ENCODE measurements around the gene SSUH2.
"Not testable (repeated sequence)": the region's sequence is repeated elsewhere in the genome, so short reads cannot be mapped to it uniquely, and the experiment has no call there.

The SSUH2 gene

DNA sequence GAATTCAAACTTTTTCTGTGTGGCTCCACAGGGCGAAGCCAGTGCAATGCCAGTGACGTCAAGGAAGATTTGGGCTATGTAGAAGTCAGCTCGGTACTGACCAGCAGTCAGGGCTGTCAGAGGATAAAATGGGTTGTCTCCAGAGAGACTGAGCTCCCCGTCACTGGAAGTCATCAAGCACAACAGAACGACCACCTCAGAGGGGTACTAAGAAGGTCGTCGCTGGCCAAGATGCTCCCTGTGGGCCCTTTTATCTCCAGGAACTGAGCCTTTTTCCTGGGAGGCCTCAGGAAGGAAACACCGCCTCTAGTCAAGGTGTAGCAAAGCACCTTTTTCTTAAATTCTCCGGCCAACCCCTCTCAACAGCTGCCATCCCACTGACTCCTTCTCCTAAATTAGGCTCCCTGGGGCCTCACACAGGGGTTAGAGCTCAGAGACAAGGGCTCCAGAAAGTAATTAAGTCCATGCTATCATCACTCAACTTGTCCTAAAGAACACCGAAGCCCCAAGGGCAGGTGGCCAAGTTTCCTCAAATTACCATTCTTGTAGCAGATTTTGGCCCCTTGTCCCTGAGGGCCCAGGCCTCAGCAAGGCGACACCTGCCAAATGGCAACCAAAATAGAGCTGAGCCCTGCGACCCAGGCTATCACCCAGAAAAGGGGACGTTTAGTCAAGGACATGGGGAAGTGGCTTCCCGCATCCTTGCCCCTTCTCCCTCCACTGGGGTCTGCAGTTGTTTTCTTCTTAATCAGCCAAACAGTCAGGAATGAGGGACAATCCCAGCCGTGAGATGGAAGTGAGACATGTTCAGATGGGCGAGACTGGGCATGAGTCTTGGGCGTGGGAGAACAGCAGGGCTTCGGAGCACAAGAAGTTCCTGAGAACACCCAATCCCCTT is 48.0 kb downstream of the SSUH2 start:
- in situ Hi-C loops (cut with MboI; ENCODE audit: low pct_unique_long_range_greater_than_20kb, low sequenced_read_pairs): no loop called here

DNA sequence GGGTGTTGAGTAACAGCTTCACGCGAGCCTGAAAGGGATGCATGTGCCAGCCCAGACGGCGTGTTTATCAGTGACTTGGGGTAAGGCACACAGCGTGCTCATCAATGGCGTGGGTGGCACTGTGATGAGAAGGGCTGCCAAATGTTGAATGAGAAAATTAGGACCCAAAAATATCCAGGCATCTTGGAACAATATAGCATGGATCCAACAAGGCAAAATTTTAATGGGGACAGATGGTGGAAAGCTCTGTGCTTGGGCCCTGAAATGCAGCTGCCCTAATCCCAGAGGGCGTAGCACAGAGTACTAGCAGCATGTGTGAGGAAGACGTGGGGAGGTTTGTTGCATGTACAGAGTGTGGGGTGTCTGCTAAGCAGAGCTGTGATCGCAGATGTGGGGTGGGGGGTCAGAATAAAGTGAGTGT is 48.9 kb downstream of the SSUH2 start:
- in situ Hi-C loops (cut with MboI; ENCODE audit: low pct_unique_long_range_greater_than_20kb, low sequenced_read_pairs): no loop called here
- no peak for DNase-seq

More for the DNA sequence above, 48.0 kb downstream of the SSUH2 start:
- no peak for DNase-seq

DNA sequence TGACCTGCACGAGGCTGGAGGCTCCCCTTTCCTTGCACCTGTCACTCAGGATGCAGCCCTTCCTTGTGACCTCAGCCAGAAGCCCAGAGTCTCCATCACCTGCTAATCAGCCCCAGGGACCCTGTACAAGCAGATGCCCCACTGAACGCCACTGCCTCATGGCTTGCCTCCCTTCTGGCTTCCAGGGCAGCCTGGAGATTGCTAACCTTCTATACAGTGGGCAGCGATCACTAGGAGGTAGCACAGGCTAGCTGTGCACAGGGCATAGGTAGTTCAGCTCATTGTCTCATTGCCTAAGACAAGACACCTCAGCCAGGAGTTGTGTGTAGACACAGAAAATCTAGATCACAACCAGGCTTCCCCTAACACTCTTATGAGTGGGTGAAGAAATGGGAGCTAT is 49.3 kb downstream of the SSUH2 start:
- in situ Hi-C loops (cut with MboI; ENCODE audit: low pct_unique_long_range_greater_than_20kb, low sequenced_read_pairs): no loop called here
- no peak for DNase-seq

DNA sequence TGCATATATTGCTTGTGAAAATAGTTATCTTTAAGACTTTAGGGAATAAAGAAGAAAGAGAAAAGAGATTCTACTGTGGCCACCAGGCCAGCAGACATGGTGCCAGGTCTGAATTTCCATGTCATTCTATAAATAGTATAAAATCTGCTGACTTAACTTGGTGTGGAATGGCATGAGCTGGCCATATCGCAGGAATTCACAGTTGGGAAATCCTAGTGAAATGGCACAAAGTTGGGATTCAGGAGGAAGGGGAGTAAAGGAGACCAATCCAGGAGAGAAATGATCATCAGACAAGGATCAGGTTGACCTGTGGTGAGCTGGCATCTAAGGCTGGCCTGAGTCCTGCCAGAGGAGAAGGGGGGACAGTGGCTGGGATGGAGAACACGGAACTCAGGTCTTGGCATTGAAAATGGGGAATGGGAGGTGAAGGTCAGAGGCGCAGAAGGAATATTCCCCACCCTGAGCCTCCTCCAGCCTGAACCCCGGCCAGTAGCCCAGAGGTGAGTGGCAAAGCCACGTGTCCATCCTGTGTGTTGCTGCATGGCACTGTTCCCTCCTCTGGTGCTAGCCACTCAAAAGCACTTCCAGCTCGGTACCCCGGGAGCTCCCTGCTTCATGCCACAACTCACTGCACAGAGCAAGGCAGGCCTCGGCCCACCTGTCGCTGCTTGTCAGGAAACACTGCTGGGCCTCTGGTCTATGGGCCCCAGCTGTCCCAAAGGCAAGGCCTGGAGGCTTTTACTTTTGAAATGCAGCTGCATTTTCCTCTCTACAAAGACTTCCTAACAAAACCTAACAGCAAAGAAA is 51.4 kb downstream of the SSUH2 start:
- DNase-seq: no peak
- in situ Hi-C loops (cut with MboI; ENCODE audit: low pct_unique_long_range_greater_than_20kb, low sequenced_read_pairs): no loop called here

DNA sequence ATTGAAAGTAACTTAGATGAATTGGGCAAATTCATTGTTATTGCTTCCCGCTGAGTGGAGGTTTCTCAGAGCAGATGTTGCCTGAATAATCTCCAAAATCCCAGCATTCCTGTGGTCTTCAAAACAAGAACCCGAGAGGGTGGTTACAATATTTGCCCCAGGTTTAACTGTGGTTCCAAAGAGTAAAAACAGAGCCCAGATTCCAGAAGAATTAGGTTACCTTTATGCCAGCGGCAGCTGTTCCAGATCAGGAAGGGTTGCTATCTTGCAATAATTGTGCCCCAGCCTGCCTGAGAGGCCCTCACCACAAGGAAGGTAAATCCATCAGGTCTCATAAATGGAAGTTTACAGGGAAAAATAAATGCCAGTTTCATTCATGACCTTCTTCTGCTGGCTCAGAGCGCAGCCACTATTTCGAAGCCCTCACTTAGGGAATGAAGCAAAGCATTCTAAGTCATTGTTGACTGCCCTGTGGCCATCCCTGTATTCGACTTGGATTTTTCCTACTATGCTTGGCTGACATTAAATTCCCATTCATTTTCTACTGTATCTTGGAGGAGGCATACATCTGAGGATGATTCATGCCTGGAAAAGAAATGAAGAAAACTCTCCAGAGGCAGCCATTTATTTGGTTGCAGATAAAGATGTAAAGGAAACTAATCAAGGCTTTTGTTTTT is 54.6 kb downstream of the SSUH2 start:
- no peak for DNase-seq
- in situ Hi-C loops (cut with MboI; ENCODE audit: low pct_unique_long_range_greater_than_20kb, low sequenced_read_pairs): no loop called here

DNA sequence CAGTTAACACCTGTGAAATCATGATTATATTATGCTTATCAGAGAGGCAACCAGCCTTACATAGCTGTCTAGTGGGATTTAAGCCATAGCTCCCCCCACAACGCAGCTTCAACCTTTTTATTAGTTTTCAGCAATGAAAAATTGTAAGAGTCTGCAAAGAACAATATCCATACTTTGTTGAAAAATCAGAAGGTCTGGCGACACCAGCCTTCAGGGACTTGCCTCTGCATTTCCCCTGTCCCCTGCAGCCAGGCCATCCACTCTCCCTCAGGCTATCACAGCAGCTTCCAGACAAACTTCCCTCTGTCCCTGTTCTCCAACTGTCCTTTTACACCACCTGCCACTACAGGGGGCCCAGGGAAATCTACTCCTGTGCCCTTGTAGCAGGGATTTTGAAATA is 59.9 kb downstream of the SSUH2 start:
- in situ Hi-C loops (cut with MboI; ENCODE audit: low pct_unique_long_range_greater_than_20kb, low sequenced_read_pairs): no loop called here
- no peak for DNase-seq

DNA sequence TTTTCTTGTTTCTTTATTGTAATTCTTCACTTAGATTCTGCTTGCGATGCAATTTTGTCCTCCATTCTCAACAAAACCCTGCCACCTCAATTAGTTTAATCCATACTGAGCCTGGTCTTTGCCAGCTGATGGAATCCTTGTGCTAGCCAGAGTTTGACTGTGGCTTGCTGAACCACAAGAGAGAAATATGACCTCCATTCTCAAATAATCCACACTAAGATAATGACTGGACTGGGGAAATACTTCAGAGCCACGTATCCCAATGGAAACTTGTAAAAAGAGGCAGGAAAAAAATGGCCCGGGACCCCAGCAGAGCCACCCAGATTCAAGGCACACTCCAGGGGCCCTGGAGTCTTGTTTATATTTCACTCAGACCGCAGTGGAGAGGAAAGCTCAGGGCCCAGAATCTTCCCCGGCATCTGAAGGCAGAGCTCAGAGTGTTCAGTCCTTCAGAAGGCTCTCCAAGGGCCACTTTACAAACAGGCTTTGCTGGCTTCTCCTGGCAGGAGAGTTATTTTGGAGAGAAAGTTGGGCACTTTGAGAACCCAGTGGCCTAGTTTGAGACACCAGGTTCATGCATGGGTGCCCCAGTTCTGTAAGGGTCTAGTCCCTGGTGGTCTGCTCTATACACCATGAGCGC is 62.7 kb downstream of the SSUH2 start:
- in situ Hi-C loops (cut with MboI; ENCODE audit: low pct_unique_long_range_greater_than_20kb, low sequenced_read_pairs): no loop called here
- no peak for DNase-seq

DNA sequence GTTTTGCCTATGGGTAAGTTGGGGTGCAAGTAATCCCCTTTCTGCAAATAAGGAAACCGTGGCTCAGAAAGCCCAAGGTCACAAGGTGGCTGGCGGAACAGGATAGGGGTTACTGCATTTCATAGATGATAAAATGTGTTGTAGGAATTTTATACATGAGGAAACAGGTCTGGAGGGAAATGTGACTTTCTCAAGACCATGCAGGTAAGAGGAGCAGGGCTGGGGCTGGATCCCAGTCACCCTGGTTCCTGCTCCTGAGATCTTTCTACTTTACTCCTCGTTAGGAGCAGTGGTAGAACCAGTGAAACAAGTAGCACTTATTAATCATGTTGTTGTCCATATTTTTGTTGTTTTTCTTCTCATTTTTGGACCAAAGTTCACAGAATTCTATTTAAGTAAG is 63.2 kb downstream of the SSUH2 start:
- no peak for DNase-seq
- in situ Hi-C loops (cut with MboI; ENCODE audit: low pct_unique_long_range_greater_than_20kb, low sequenced_read_pairs): no loop called here

DNA sequence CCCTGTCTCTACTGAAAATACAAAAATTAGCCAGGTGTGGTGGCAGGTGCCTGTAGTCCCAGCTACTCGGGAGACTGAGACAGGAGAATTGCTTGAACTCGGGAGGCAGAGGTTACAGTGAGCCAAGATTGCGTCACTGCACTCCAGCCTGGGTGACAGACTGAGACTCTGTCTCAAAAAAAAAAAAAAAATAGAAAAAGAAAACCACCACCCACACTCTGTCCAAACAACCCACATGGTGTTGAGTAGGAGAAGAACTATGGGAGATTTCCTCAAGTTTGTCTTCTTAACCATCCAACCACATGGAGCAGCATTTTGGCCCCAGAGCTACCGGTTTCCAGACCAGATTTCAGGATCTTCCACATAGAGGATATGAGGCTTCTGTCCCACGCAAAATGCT is 64.2 kb downstream of the SSUH2 start:
- in situ Hi-C loops (cut with MboI; ENCODE audit: low pct_unique_long_range_greater_than_20kb, low sequenced_read_pairs); DNase-seq: not testable (repeated sequence)

DNA sequence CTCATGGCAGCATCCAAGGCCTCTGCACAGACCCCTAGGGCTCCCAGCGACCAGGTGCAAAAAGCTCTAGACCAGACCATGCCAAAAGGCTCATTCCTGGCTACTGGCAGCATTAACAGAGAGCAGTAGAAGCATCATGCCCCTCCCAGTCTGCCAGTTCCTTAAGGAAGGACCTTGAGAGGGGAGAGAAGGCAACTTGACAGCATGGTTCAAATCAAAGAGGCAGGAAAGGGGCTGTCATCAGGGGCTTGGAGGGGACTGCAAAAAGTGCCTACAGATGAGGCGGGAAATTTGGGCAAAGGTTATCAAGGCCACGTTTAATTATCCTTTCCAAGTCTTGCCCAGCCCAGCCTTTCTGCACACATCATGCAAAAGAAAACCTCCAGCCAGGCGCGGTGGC is 64.7 kb downstream of the SSUH2 start:
- DNase-seq: no peak
- in situ Hi-C loops (cut with MboI; ENCODE audit: low pct_unique_long_range_greater_than_20kb, low sequenced_read_pairs): no loop called here

DNA sequence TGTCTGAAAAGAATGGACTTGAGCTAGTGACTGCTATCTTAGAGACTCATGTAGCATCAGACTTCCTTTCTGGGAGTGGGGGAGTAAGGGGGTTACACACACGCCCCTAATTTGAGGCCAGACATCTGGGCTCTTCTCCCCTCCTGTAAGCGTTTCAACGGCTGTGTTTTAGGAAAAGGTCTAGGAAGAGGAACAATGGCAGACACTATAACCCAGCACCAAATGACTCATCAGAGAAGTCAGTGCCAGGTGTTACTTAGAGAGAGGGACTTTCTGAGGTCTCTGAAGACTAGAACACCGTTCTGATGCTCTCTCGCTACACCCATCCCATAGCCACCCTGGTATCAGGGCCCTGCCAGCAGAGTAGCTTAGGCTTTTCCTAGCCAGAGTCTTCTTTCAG is 65.5 kb downstream of the SSUH2 start:
- in situ Hi-C loops (cut with MboI; ENCODE audit: low pct_unique_long_range_greater_than_20kb, low sequenced_read_pairs): no loop called here
- peak; percentile 2 for DNase-seq

DNA sequence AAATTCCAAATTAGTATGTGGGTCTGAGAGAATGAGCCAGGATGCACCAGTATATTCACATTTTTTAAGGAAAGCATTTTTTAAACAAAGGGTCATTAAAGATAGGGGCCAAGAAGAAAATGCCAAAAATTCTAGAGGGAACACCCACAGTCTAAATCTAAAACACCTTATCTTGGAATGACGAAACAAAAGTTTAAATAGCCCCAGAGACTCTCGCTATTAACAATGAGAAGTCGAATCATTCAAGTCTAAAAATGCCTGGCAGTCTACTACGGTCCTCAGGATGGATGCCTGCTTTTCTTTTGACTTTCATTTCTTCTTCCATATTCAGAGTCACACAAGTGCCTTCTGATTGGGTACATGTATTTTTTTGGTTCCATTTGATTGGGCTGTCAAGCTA is 66.3 kb downstream of the SSUH2 start:
- no peak for DNase-seq
- in situ Hi-C loops (cut with MboI; ENCODE audit: low pct_unique_long_range_greater_than_20kb, low sequenced_read_pairs): no loop called here

DNA sequence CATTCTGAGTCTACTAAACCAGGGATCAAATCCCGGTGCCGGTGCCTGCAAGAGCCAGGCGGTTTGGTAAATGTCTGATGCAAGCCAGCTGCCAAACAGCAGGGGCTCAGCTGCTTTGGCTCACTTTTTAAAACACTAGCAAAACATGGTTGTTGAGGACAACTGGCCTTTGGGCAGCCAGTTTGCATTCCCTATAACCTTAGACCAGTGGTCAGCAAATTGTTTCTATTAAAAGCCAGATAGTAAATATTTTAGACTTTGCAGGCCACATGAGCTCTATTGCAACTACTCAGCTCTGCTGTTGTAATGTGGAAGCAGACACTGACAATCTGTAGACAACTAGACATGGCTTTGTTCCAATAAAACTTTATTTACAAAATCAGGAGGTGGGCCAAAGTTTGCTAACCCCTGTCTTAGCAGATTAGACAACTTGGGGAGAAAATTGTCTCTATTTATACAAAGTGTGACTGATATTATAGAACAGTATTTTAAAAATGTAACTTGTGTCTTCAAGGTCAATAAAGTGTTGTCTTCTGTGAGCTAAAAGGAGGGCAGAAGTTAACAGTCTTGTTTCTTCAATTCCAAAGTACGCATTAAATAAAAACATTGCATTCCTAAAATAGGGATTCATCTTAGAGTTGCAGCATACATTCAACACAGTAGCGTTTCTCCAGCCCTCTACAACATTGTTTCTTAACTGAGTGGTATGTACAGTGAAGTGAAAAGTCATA is 67.6 kb downstream of the SSUH2 start:
- in situ Hi-C loops (cut with MboI; ENCODE audit: low pct_unique_long_range_greater_than_20kb, low sequenced_read_pairs): no loop called here
- DNase-seq: no peak

DNA sequence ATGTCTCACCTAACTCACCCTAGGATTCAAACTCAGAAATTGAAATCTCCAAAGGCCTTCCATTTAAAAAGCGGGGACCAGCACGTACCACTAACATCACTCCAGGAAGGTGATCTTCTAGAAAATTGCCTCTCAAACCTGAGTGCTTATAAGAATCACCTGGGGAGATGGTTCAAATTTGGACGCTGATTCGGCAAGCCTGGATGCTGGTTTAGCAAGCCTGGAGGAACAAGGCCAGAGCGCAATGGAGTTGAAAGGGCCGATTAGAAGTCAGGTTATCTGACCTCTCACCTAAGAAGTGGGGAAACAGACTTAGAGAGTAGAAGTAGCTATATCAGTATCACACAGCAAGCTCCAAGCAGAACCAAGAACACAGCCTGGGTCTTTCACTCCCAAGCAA is 68.2 kb downstream of the SSUH2 start:
- no peak for DNase-seq
- in situ Hi-C loops (cut with MboI; ENCODE audit: low pct_unique_long_range_greater_than_20kb, low sequenced_read_pairs): no loop called here

DNA sequence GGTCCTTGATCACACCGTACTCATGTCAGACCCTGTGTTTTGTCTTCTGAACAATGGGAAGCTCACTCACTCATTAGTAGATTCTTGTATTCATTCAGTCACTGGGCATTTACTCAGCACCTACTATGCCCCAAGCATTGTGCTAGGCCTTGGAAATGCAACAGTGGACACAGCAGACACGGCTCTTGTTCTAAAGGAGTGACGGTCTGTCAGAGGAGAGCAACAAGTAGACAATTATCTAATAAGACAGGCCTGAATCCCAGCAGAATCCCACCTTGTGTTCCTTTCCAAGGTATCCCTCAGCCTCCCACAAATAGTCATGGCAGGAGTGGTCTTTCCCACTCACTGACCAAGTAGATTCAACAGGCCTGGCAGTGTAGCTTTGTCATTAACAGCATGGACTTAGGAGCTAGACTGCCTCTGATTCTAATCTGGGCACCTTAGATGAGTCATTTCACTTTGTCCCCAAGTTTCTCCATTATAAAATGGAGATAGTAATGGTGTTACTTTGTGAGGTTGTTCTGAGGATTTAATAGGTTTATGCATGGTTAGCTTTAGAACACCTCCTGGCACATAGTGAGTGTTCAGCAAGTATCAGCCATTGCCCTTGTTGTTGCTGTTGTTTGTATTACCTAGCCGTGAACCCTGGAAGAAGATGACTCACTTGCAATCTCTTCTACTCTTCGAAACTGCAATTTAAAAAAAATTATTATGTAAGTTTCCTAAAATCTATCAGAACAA is 69.1 kb downstream of the SSUH2 start:
- in situ Hi-C loops (cut with MboI; ENCODE audit: low pct_unique_long_range_greater_than_20kb, low sequenced_read_pairs): no loop called here

DNA sequence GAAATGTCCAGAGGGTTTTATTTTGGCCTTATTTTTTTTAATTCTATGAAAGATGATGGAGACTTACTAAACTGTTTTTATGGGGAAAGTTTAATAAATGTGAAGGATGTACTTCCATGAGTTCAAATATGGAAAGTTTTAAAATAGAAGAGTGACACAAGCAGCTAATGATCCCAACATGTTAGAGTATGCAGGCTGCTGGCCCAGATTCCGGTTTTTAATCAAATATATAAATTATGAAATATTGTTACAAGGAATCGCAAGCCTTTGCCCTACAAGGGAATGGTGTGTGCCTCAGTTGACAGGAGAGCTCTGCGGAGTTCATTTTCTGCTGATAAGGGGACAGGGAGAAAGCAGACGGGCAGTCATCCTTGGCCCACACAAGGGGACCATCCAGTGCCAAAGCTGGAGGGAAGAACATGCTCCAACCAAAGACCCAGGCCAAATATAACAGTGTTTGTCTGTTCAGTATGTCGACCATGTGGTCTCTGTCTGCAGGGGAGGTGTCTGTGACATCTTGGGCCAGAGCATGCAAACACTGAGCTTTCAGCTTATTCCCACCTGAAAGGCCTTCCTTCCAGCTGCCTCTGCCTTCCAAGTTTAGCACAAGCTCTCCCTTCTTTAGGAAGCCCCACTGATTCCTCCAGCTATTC is 69.8 kb downstream of the SSUH2 start:
- no peak for DNase-seq
- in situ Hi-C loops (cut with MboI; ENCODE audit: low pct_unique_long_range_greater_than_20kb, low sequenced_read_pairs): no loop called here

More for the DNA sequence above, 69.1 kb downstream of the SSUH2 start:
- DNase-seq: no peak

DNA sequence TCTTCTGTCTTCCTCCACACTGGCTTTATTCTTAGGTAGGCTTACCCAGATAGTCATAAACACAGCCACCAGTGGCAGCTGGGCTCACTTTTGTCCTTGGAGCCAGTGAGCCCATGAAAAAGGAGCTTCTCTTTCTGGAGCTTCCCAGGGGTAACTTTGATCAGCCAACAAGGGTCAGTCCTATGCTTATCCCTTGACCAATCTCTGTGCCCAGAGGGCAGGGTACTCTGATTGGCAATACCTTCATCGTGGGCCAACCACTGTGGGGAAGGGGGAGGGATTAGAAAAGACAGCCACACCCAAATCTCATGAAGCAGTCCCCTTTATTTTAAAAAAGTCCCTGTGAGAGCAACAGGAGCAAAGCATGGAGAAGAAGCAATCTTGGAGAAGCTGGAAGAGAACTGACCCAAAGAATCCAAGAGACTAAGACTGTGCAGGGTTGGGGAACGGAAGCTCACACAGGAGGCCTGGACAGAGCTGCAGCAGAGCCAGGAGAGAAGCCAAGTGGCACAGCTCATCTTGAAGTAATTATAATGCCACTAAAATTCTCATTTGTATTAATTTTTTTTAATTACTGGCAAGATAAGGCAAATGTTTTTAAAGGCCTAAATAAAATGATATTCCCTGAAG is 70.4 kb downstream of the SSUH2 start:
- DNase-seq: no peak
- in situ Hi-C loops (cut with MboI; ENCODE audit: low pct_unique_long_range_greater_than_20kb, low sequenced_read_pairs): no loop called here
